Aorta (tissue), 5 donors: ENCODE measurements around the gene TMEM213. TPM values are rescaled to one million over a fixed set of nuclear protein-coding genes. Genes with fewer than 3 reads are reported as not detected.

ENCODE experiments used
- ATAC-seq: fragments of 200-7000 bp; cut with Tn5 transposase; one replicate; pipeline ENCODE4 v1.9.1; 2022; ENCODE audit warnings: moderate library complexity; ENCODE audit not compliant: low FRiP score
- DNase-seq, 2 donors: peaks; one replicate each; pipeline ENCODE4 v3.0.0-alpha.2; 2020
- H3K27ac ChIP-seq, 2 donors: one replicate each; pipeline ENCODE4 v1.5.1; 2013; ENCODE audit warnings: low read length in 2 of 2, mild to moderate bottlenecking in 2 of 2, moderate library complexity in 2 of 2, control low read depth in 1 of 2, inconsistent platforms in 1 of 2, low read depth in 1 of 2
- H3K27me3 ChIP-seq, 2 donors: one replicate each; pipeline ENCODE4 v1.6.1; 2013; ENCODE audit warnings: control low read depth in 1 of 2, low read length in 1 of 2, mild to moderate bottlenecking in 1 of 2, moderate library complexity in 1 of 2; ENCODE audit not compliant: insufficient read depth in 2 of 2, control insufficient read depth in 1 of 2
- H3K36me3 ChIP-seq, 2 donors: one replicate each; pipeline ENCODE4 v1.6.1; 2013; ENCODE audit warnings: control low read depth in 1 of 2, low read length in 1 of 2, mild to moderate bottlenecking in 1 of 2; ENCODE audit not compliant: insufficient read depth in 2 of 2, control insufficient read depth in 1 of 2
- H3K4me1 ChIP-seq, 2 donors: one replicate each; pipeline ENCODE4 v1.6.1; 2013; ENCODE audit warnings: low read length in 2 of 2, control low read depth in 1 of 2, mild to moderate bottlenecking in 1 of 2, moderate library complexity in 1 of 2; ENCODE audit not compliant: insufficient read depth in 2 of 2, control insufficient read depth in 1 of 2
- H3K4me3 ChIP-seq, 2 donors: one replicate each; pipeline ENCODE4 v1.5.1; 2013; ENCODE audit warnings: low read length in 2 of 2, control low read depth in 1 of 2, mild to moderate bottlenecking in 1 of 2
- H3K9me3 ChIP-seq: one replicate; pipeline ENCODE4 v1.6.1; 2013; ENCODE audit warnings: mild to moderate bottlenecking, low read length; ENCODE audit not compliant: control insufficient read depth
- WGBS, 2 donors: extraction: QIAGEN DNeasy Blood & Tissue Kit; methylation state at CpG; one replicate each; pipeline ENCODE4 v1.1.7; 2013; 5-methylcytosine and 5-hydroxymethylcytosine counted together
- intact Hi-C, 2 donors: fragments of 100-400 bp; cut with DNase I; formaldehyde crosslinking; loops; one replicate each; pipeline versions ENCODE4 v1.14.2 to v1.15.0; 2022
- polyA plus RNA-seq, 2 donors: library from polyadenylated mRNA; stranded (reverse); fragments of 200-250 nt; gene quantifications; one replicate each; pipeline ENCODE4 v1.2.3, GENCODE V29; 2013
- total RNA-seq, 2 donors: library from RNA; stranded (reverse); fragmentation: NEBNext Ultra II Directional; extraction: Animal tissue kit (Norgen Biotek cat#: 25700); gene quantifications; one replicate each; pipeline ENCODE4 v1.2.1, GENCODE V29; 2021
- donor health status: healthy with polysubstance abuse.
- donor health status: Bipolar disorder and iron deficiency.
- donor health status: DM: no; HTN: no; CAD: no.
- donor health status: DM: no; HTN: no; CAD: no.
- donor health status: DM: yes; HTN: yes; CAD: no.

Gene TMEM213
- total and polyA plus RNA-seq, 4 donors, result not detected

DNA sequence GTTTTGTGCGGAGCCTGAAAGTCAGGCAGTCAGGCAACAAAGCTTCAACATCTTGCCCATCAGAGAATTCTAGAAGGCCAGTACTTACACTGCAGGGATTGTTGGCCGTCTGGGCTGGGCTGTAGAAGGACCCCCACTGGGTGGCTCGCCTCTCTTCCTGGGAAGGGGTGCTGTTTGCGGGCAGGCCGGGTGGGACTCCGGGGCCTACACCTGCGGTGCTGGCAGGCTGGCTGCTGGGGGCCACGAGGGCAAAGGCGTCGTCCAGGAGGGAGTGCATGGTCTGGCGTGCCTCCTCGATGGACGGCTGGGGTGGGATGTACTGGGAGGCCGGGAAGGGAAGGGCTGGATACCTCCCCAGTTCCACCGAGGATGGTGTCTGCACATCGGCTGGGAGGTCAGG lies 63.3 kb downstream of the TMEM213 start:
- no peaks in the 10 kb centered on the region for H3K4me1 ChIP-seq
- ATAC-seq (no peak), DNase-seq (no peak)
- intact Hi-C loops, result loop anchor here in 1 of 2 donors (10.0 kb wide), 1 partner anchor 64 kb away; no protein-coding TSS in a partner anchor
- 92 to 95% methylated on average over 16 of the region's 16 CpGs for WGBS, 2 donors
- H3K36me3 ChIP-seq, result peaks cover 0 to 2% of the 10 kb centered on the region in 2 donors
- no peak overlapping the region for H3K4me3 ChIP-seq
- no peaks in the 10 kb centered on the region for H3K27me3 ChIP-seq
- no peak overlapping the region for H3K27ac ChIP-seq
- H3K9me3 ChIP-seq, result peaks cover 2% of the 10 kb centered on the region

DNA sequence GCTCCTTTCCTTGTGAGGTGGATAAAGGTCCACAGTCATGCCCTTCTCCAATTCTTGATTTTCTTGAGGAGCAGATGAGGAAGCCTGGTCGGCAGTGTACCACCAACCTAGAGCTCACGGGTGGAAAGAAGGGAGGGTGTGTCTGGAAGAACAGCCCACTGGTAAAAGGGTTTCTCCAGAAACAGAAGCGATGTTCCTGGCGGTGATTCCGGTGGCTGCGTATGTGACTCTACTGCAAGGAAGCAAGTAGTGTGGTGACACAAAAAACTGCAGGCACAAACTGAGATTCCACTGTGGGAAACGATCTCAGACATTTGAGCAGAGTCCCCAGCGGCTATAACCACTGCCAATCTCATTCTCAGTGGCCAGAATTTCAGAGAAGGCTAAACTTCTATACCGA lies 66.1 kb downstream of the TMEM213 start:
- Histone ChIP-seq H3K4me3 (no peak overlapping the region), H3K27me3 (no peaks in the 10 kb centered on the region), H3K27ac (no peak overlapping the region), H3K4me1 (no peaks in the 10 kb centered on the region), H3K36me3 (no peaks in the 10 kb centered on the region), H3K9me3 (no peaks in the 10 kb centered on the region)
- WGBS, 2 donors, result 93 to 94% methylated on average over 9 of the region's 9 CpGs
- intact Hi-C loops, result loop anchor here in 1 of 2 donors (10.0 kb wide), 1 partner anchor 61 kb away; no protein-coding TSS in a partner anchor
- no peak for ATAC-seq
- DNase-seq, result no peak

DNA sequence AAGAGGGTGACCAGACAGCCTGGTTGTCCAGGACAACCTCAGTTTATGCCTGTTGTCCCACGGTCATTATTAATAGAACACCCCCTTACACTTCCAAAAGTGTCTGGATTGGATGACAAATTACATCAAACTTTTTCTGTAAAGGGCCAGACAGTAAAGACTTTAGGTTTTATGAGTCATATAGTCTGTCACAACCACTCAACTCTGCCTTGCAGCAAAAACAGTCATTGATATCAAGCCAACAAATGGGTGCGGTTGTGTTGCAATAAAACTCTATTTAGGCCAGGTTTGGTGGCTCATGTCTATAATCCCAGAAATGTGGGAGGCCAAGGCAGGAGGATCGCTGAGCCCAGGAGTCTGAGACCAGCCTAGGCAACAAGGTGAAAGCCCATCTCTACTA lies 66.9 kb downstream of the TMEM213 start:
- intact Hi-C loops, result loop anchor here in 1 of 2 donors (10.0 kb wide), 1 partner anchor 60 kb away; no protein-coding TSS in a partner anchor
- no peaks in the 10 kb centered on the region for H3K36me3 ChIP-seq
- H3K27ac ChIP-seq, result no peak overlapping the region
- DNase-seq, result no peak
- 74 to 78% methylated on average over 3 of the region's 3 CpGs for WGBS, 2 donors
- no peak overlapping the region for H3K4me3 ChIP-seq
- H3K9me3 ChIP-seq, result no peaks in the 10 kb centered on the region
- no peak for ATAC-seq
- H3K4me1 ChIP-seq, result no peaks in the 10 kb centered on the region
- H3K27me3 ChIP-seq, result no peaks in the 10 kb centered on the region

DNA sequence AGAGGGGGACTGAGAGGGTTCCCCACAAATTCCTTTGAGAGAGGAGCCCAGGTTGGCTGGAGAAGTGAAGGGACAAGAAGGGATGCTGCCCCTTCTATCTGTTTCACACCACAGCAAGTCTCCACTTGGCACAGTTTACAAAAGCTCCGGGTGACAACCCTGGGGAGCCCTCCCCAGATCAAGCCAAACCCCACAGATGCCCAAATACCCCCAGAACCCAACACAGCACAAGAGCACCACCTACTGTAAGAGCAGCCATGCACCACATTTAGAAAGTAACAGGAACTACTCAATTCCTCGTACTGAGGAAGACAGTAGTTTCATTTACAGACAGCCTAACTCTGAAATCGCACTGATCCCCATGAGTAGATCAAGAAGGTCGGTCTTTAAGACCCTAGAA lies 68.0 kb downstream of the TMEM213 start:
- H3K4me3 ChIP-seq, result no peak overlapping the region
- no peaks in the 10 kb centered on the region for H3K9me3 ChIP-seq
- ATAC-seq, result no peak
- H3K27ac ChIP-seq, result no peak overlapping the region
- H3K36me3 ChIP-seq, result no peaks in the 10 kb centered on the region
- WGBS, 2 donors, result 85 to 87% methylated on average over 4 of the region's 4 CpGs
- intact Hi-C loops, result loop anchor here in 1 of 2 donors (10.0 kb wide), 1 partner anchor 59 kb away; no protein-coding TSS in a partner anchor
- H3K27me3 ChIP-seq, result no peaks in the 10 kb centered on the region
- H3K4me1 ChIP-seq, result no peaks in the 10 kb centered on the region
- DNase-seq, result no peak

GRCh38 chr7:138866353-138866752 lies 68.6 kb downstream of the TMEM213 start:
- WGBS, 2 donors, result 93 to 96% methylated on average over 9 of the region's 9 CpGs
- Histone ChIP-seq H3K27me3 (no peaks in the 10 kb centered on the region), H3K27ac (no peak overlapping the region), H3K9me3 (no peaks in the 10 kb centered on the region), H3K4me3 (no peak overlapping the region), H3K4me1 (no peaks in the 10 kb centered on the region), H3K36me3 (no peaks in the 10 kb centered on the region)
- ATAC-seq (no peak), DNase-seq (no peak)
- intact Hi-C loops, result loop anchor here in 1 of 2 donors (10.0 kb wide), 1 partner anchor 58 kb away; no protein-coding TSS in a partner anchor

DNA sequence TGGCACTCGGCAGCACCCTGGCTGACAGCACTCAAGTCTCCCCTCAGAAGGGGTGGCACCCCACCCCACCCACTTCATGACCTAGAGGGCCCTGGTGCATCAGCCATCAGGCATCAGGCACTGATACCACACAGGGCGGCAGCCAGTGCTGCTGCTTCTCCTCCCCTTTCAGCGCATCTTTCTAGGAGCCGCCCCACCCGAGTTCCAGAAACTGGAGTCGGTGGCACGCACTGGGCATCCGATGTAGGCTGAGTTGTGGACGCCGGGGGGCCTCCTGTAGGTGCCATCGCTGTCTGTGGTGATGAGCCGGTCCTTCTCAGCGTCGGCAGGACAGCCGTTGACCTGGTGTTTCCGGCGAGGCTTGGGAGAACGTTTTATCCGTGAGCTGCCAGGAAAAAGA lies 70.0 kb downstream of the TMEM213 start:
- Histone ChIP-seq H3K27me3 (no peaks in the 10 kb centered on the region), H3K4me1 (no peaks in the 10 kb centered on the region), H3K9me3 (no peaks in the 10 kb centered on the region), H3K27ac (no peak overlapping the region), H3K4me3 (no peak overlapping the region), H3K36me3 (no peaks in the 10 kb centered on the region)
- no peak for DNase-seq
- ATAC-seq, result no peak
- 96% methylated on average over 19 of the region's 19 CpGs for WGBS, 2 donors
- intact Hi-C loops, result loop anchor here in 1 of 2 donors (10.0 kb wide), 1 partner anchor 57 kb away; no protein-coding TSS in a partner anchor

DNA sequence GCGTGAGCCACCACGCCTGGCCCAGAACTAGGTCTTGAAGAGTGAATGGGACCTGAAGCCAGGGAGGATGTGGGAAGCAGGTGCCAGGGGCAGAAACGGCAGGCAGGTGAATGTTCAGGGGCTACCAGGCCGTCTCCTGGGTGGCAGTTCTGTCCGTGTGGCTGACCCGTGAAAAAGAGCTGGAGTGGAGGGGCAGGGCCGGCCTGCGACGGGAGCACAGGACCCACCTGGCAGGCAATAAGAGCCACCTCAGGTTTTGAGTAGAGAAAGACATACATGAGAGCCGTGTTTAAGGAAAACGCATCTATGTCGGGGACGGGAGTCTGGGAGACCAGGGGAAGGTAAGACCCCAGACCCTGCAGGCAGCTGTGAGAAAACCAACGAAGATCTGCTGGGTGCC lies 70.9 kb downstream of the TMEM213 start:
- peak; percentile 5 for ATAC-seq
- WGBS, 2 donors, result 93 to 95% methylated on average over 14 of the region's 14 CpGs
- H3K9me3 ChIP-seq, result no peaks in the 10 kb centered on the region
- no peak overlapping the region for H3K27ac ChIP-seq
- no peak overlapping the region for H3K4me3 ChIP-seq
- H3K27me3 ChIP-seq, result no peaks in the 10 kb centered on the region
- intact Hi-C loops, result loop anchor here in 1 of 2 donors (10.0 kb wide), 1 partner anchor 56 kb away; no protein-coding TSS in a partner anchor
- DNase-seq, result no peak
- H3K4me1 ChIP-seq, result no peaks in the 10 kb centered on the region
- H3K36me3 ChIP-seq, result no peaks in the 10 kb centered on the region

DNA sequence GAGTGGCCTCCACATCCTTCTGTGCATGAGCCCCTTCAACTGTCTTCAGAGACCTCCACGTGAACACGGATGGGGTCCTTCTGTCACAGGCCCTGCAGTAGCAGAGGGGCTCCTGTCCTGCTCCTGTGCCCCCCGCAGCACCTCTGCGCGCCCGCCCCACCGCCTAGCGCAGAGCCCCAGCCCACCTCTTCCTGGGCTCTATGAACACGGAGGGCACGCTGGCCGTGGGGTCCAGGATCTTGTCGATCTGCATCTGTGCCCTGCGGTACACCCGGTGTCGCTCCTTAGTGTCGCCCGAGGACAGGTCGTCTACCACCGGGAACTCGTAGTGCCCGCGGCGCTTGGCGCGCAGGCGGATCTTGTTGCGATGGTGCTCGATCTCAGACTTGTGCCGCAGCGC lies 71.6 kb downstream of the TMEM213 start:
- Histone ChIP-seq H3K27ac (no peak overlapping the region), H3K4me1 (no peaks in the 10 kb centered on the region), H3K4me3 (no peak overlapping the region), H3K36me3 (no peaks in the 10 kb centered on the region), H3K27me3 (no peaks in the 10 kb centered on the region), H3K9me3 (no peaks in the 10 kb centered on the region)
- 98 to 99% methylated on average over 30 of the region's 30 CpGs for WGBS, 2 donors
- ATAC-seq, result peak; percentile 37
- no peak for DNase-seq
- intact Hi-C loops, result loop anchor here in 1 of 2 donors (10.0 kb wide), 1 partner anchor 55 kb away; no protein-coding TSS in a partner anchor

DNA sequence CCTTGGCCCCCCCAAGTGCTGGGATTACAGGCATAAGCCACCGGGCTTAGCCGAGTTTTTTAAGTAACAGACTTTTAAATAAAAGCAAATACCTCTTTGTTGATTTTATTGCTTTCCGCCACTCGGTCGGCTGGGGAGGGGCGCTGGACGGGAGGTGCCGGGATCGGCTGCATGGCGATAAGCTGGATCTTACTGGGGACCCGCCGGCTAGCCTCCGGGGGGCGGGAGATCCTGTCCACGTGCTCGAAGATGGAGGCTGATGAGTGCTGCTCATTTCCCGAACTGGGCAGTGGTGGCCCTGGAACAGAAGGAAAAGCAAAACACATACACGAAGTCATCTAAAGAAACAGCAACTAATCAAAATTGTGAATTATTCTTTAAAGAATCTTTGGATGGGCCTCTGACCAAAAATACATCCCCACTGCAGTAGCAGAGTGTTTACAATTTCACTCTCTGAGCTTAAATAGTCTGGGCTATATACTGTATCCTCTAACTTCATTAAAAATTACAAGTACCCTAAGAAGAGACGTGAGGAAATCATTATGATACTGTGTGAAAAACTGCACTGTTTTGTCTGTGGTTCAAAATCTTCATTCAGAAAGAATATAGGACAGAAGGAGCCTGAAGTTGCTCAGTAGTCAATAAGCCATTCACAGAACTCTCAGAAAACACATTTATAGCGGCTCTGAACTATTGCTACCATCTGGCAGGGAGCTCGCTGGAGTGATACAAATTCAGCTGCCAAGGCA lies 73.4 kb downstream of the TMEM213 start:
- Histone ChIP-seq H3K36me3 (no peaks in the 10 kb centered on the region), H3K4me3 (no peak overlapping the region), H3K4me1 (no peaks in the 10 kb centered on the region), H3K9me3 (no peaks in the 10 kb centered on the region), H3K27me3 (no peaks in the 10 kb centered on the region), H3K27ac (no peak overlapping the region)
- WGBS, 2 donors, result 92 to 94% methylated on average over 21 of the region's 21 CpGs
- no peak for ATAC-seq
- intact Hi-C loops, result no loop called here
- no peak for DNase-seq
